A549 treated with dexamethasone at 1 μM for 4 hours (cell line): ENCODE data around the gene ERI2. TPM values are rescaled to one million over a fixed set of nuclear protein-coding genes. Genes with fewer than 3 reads are reported as not detected.

Experiments used
- total RNA-seq: library from RNA; stranded (reverse); fragments of 200-300 nt; extraction: Qiagen RNA extraction; gene quantifications from 5 replicates; pipeline ENCODE4 v1.2.3, GENCODE V29; 2022

ERI2 gene
- total RNA-seq, result 10.5 to 14.8 TPM (median 13.1 TPM) in 5 replicates

GRCh38 chr16:20806168-20807050 lies at the start of gene ERI2, which contains the start of gene REXO5:
TSS of gene ERI2 (minus strand) at chr16:20806472. CDS start at chr16:20806430, 42 bp downstream.
TSS of gene REXO5 (plus strand) at chr16:20806527. CDS start at chr16:20806954, 427 bp downstream.

GRCh38 chr16:20763461-20764232 lies 42.6 kb downstream of the ERI2 start, which contains the start of gene ACSM3:
TSS of gene ACSM3 (plus strand) at chr16:20764014. CDS start at chr16:20770035, 6,021 bp downstream.

Other genes starting within 250 kb of the ERI2 start
- gene ACSM2B, start 230.1 kb downstream of the ERI2 start, total RNA-seq, result not detected in 5 replicates
- not detected in 5 replicates for gene ACSM1, start 108.8 kb downstream of the ERI2 start, total RNA-seq
- gene THUMPD1, start 64.7 kb downstream of the ERI2 start, total RNA-seq, result 23.0 to 28.1 TPM (median 26.8 TPM) in 5 replicates
- gene ACSM3, start 42.5 kb downstream of the ERI2 start, total RNA-seq, result 3.4 to 6.0 TPM (median 4.7 TPM) in 5 replicates
- 3.5 to 4.8 TPM (median 4.0 TPM) in 5 replicates for gene REXO5, start 55 bp upstream of the ERI2 start, total RNA-seq
- 7.0 to 13.1 TPM (median 11.5 TPM) in 5 replicates for gene DCUN1D3, start 93.9 kb upstream of the ERI2 start, total RNA-seq
- gene LYRM1, start 94.3 kb upstream of the ERI2 start, total RNA-seq, result 33.2 to 39.1 TPM (median 35.7 TPM) in 5 replicates